Skeletal muscle tissue (tissue), 4 donors: Measurements from ENCODE around the gene C5orf63. TPM values are rescaled to one million over a fixed set of nuclear protein-coding genes. Genes with fewer than 3 reads are reported as not detected.
A peak's percentile ranks its signal among the peaks of the same experiment; 100 is the strongest.
"Not testable (repeated sequence)": the region's sequence is repeated elsewhere in the genome, so short reads cannot be mapped to it uniquely, and the experiment has no call there.

ENCODE experiments used
- H3K27ac ChIP-seq: one replicate; pipeline ENCODE4 v1.7.0; 2013; ENCODE audit warnings: mild to moderate bottlenecking, low read depth, low read length, inconsistent platforms
- H3K27me3 ChIP-seq, 3 donors: one replicate each; pipeline ENCODE4 v1.7.0; 2013; ENCODE audit warnings: low read length in 3 of 3; ENCODE audit not compliant: control insufficient read depth in 3 of 3, insufficient read depth in 3 of 3
- H3K36me3 ChIP-seq, 3 donors: one replicate each; pipeline ENCODE4 v1.7.0; 2013; ENCODE audit warnings: low read length in 3 of 3; ENCODE audit not compliant: control insufficient read depth in 3 of 3, insufficient read depth in 3 of 3
- H3K4me1 ChIP-seq, 3 donors: one replicate each; pipeline ENCODE4 v1.7.0; 2013; ENCODE audit warnings: low read length in 3 of 3, mild to moderate bottlenecking in 3 of 3; ENCODE audit not compliant: control insufficient read depth in 3 of 3, insufficient read depth in 3 of 3
- H3K4me3 ChIP-seq, 3 donors: one replicate each; pipeline ENCODE4 v1.7.0; 2013; ENCODE audit warnings: low read length in 3 of 3
- H3K9ac ChIP-seq, 3 donors: one replicate each; pipeline ENCODE4 v1.7.0; 2013; ENCODE audit warnings: low read length in 3 of 3, mild to moderate bottlenecking in 3 of 3, moderate library complexity in 2 of 3, low read depth in 1 of 3
- H3K9me3 ChIP-seq, 3 donors: one replicate each; pipeline ENCODE4 v1.7.0; 2013; ENCODE audit warnings: low read length in 3 of 3; ENCODE audit not compliant: control insufficient read depth in 3 of 3
- total RNA-seq: library from RNA; depleted of rRNA; stranded (reverse); fragments of >200 nt; gene quantifications from one replicate; pipeline ENCODE4 v1.2.3, GENCODE V29; 2014
- donor health status: Osteomylitis.

The C5orf63 gene
- total RNA-seq, result 3.7 TPM

DNA sequence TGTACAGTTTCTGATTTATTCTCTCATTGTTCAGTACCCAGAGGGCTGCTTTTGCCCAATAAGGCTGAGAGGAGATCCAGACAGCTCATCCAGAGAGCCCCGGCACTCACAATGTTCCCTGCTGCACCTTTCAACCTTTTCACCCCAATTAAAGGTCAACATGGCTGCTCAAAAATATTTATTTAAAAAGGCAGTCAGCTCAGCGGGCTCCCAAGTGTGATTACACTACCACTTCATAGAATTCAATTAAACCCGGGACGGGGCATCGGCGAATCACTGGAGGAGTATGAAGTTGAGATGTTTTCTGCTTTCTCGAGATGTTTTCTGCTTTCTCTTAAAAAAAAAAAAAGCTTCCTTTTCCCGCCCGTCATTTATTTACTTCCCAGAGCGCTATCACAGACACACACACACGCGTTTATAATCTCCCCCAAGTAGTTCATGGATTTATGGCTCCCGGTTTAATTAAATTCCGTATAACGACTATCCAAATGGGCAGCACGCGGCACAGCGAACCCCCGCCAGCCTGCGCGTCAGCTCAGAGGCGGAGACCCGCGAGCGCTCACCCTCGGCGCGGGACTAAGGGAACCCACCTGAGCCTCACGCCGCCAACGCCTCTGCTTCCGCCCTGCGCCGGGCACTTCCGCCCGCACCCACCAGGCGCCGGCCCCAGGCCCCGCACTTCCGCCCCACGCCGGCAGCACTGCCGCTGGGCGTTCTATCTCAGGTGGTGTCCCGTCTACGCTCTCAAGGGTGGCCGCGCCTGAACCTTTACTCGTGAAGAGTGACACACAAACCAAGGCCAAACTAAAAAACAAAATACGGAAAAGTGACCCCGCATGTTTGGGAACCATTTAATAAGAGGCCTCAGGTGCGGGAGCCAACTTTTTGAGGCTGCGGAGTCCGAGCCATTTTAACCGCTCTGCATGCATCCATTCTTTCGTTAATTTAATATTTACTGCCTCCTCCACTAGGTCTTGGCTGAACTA, at the start of gene C5orf63:
Gene C5orf63 (minus strand): TSS at position 642 of the 986 bp plus-strand sequence. CDS start 14,507 bp downstream, outside the sequence.
- H3K27me3 ChIP-seq, result no peaks in the 10 kb centered on the region
- peak within 1 kb of the TSS; percentile 54 for H3K27ac ChIP-seq
- no peaks in the 10 kb centered on the region for H3K9me3 ChIP-seq
- H3K36me3 ChIP-seq, result peaks cover 0 to 2% (median 0%) of the 10 kb centered on the region in 3 donors
- H3K4me3 ChIP-seq, result peak within 1 kb of the TSS; percentile 71 to 83 (median 74)
- H3K9ac ChIP-seq, result peak within 1 kb of the TSS; percentile 71 to 81 (median 74)
- H3K4me1 ChIP-seq, result peaks cover 3 to 5% (median 3%) of the 10 kb centered on the region in 3 donors

DNA sequence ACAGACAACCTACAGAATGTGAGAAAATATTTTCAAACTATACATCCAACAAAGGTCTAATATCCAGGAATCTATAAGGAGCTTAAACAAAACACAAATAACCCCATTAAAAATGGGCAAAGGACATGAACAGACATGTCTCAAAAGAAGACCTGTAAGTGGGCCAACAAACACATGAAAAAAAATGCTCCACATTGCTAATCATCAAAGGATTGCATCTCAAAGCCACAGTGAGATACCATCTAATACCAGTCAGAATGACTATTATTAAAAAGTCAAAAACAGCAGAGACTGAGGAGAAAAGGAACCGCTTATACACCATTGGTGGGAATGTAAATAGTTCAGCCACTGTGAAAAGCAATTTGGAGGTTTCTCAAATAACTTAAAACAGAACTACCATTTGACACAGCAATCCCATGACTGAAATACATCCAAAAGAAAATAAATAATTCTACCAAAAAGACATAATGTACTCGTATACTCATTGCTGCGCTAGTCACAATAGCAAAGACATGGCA, 39.1 kb upstream of the C5orf63 start:
- Histone ChIP-seq H3K27me3 (no peaks in the 10 kb centered on the region), H3K4me1 (no peaks in the 10 kb centered on the region), H3K4me3 (no peak overlapping the region), H3K36me3 (no peaks in the 10 kb centered on the region), H3K27ac (no peak overlapping the region), H3K9ac (no peak overlapping the region), H3K9me3 (no peaks in the 10 kb centered on the region)

- no peaks in the 10 kb centered on the region for H3K27me3 ChIP-seq
- H3K9ac ChIP-seq, result no peak overlapping the region
- H3K4me3 ChIP-seq, result no peak overlapping the region
- H3K4me1 ChIP-seq, result no peaks in the 10 kb centered on the region
- no peaks in the 10 kb centered on the region for H3K9me3 ChIP-seq
- H3K36me3 ChIP-seq, result no peaks in the 10 kb centered on the region
- H3K27ac ChIP-seq, result no peak overlapping the region
Measured at GRCh38 chr5:127111112-127111511, 37.8 kb upstream of the C5orf63 start.

DNA sequence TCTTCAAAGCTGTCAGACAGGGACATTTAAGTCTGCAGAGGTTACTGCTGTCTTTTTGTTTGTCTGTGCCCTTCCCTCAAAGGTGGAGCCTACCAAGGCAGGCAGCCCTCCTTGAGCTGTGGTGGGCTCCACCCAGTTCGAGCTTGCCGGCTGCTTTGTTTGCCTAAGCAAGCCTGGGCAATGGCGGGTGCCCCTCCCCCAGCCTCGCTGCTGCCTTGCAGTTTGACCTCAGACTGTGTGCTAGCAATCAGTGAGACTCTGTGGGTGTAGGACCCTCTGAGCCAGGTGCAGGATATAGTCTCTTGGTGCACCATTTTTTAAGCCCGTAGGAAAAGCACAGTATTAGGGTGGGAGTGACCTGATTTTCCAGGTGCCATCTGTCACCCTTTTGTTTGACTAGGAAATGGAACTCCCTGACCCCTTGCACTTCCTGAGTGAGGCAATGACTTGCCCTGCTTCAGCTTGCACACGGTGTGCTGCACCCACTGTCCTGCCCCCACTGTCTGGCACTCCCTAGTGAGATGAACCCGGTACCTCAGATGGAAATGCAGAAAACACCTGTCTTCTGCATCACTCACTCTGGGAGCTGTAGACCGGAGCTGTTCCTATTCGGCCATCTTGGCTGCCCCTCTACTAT, 35.4 kb upstream of the C5orf63 start:
- not testable (repeated sequence) for H3K36me3 ChIP-seq, H3K4me3 ChIP-seq, H3K27me3 ChIP-seq, H3K9me3 ChIP-seq, H3K4me1 ChIP-seq, H3K27ac ChIP-seq, H3K9ac ChIP-seq

- Histone ChIP-seq H3K27me3 (no peaks in the 10 kb centered on the region), H3K27ac (no peak overlapping the region), H3K4me3 (no peak overlapping the region), H3K36me3 (no peaks in the 10 kb centered on the region), H3K4me1 (no peaks in the 10 kb centered on the region), H3K9me3 (no peaks in the 10 kb centered on the region), H3K9ac (no peak overlapping the region)
Measured at GRCh38 chr5:127101935-127102334, 28.6 kb upstream of the C5orf63 start.

GRCh38 chr5:127101533-127101932, 28.2 kb upstream of the C5orf63 start:
- no peaks in the 10 kb centered on the region for H3K36me3 ChIP-seq
- H3K4me1 ChIP-seq, result no peaks in the 10 kb centered on the region
- H3K9me3 ChIP-seq, result no peaks in the 10 kb centered on the region
- H3K4me3 ChIP-seq, result no peak overlapping the region
- H3K27ac ChIP-seq, result no peak overlapping the region
- no peak overlapping the region for H3K9ac ChIP-seq
- no peaks in the 10 kb centered on the region for H3K27me3 ChIP-seq

DNA sequence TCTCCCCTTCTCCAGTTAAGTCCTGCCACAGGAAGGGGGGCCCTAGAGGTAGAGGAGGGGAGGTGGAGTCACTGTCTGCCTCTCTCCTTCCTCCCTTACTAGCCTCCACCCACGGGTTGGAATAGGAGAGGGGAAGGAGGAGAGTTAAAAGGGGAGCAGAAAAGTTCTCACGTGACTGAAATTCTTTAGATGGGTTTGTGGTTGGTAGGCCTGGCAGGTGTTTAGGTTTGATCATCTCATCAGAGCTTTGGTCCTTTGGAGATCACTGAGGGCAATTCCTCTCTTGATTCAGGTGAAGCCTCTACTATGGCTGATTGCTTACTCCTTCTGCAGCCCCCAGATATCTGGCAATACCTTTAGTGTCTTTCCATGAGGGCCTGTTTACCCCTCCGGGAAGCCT, 24.9 kb upstream of the C5orf63 start:
- Histone ChIP-seq H3K27ac (no peak overlapping the region), H3K4me3 (no peak overlapping the region), H3K9ac (no peak overlapping the region), H3K4me1 (no peaks in the 10 kb centered on the region), H3K36me3 (no peaks in the 10 kb centered on the region), H3K9me3 (no peaks in the 10 kb centered on the region), H3K27me3 (no peaks in the 10 kb centered on the region)

DNA sequence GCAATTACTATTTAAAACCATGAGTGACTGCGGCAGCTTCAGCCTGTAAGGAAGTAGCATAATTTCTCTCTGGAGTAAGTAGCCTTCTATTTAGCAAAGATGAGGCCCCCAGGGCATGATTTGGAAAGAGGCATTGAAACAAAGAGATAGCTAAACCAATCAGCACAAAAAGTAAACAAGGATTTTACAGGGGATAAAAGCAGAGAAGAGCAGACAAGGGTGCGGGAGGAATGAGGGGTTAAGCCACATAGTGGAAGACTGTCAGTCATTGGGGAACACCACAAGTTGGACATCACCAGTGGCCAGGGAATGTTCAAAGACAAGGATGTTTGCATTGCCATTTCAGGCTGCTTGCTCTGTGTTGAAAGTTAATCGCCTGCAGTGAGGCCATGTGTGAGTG, 24.0 kb upstream of the C5orf63 start:
- Histone ChIP-seq H3K4me3 (no peak overlapping the region), H3K36me3 (no peaks in the 10 kb centered on the region), H3K9ac (no peak overlapping the region), H3K4me1 (no peaks in the 10 kb centered on the region), H3K27ac (no peak overlapping the region), H3K9me3 (no peaks in the 10 kb centered on the region), H3K27me3 (no peaks in the 10 kb centered on the region)

DNA sequence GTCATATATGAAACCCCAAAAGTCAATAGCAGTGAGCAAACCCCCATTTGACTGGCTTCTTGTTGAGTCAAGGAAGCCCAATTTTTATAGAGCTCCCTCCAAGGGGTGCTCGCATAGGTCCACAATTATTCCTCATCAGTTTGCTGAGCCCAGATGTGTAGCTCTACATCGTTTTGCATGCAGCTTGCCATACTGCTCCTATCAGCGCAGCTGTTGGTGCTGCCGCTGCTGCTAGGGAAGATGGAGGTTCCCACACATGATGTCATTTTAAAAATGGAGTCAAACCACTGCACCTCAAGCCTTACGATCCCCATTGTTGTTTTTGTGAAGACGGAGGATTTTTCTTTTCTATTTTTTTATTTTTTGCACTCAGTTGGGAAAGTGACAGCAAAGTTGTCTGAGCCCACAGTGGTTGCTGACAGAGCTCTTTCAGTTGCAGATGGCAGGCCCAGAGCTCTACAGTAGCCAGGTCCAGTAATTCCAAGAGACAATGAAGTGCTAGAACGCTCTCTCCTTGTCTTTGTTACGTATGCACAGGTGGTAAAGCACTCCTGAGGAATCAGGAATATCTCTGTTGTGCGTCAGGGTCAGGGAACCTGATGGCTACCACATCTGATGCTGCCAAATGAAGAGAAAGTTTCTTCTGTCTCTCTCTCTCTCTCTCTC, 23.2 kb upstream of the C5orf63 start:
- Histone ChIP-seq H3K4me1 (no peaks in the 10 kb centered on the region), H3K4me3 (no peak overlapping the region), H3K36me3 (no peaks in the 10 kb centered on the region), H3K27me3 (no peaks in the 10 kb centered on the region), H3K9me3 (no peaks in the 10 kb centered on the region), H3K27ac (no peak overlapping the region), H3K9ac (no peak overlapping the region)
